HCT116 (cell line): ENCODE data around the gene VPS9D1. TPM values are rescaled to one million over a fixed set of nuclear protein-coding genes. Genes with fewer than 3 reads are reported as not detected.

Experiments
- total RNA-seq: library from RNA; stranded (reverse); gene quantifications from one replicate; pipeline ENCODE4 v1.2.1, GENCODE V29; 2021; ENCODE audit not compliant: unreplicated experiment

VPS9D1 gene
- total RNA-seq, 1 experiment from 2014 or later = 4.2 TPM

Other genes starting within 250 kb of the VPS9D1 start
- 266 TPM for gene ANKRD11, start 230.3 kb downstream of the VPS9D1 start, total RNA-seq
- gene SPG7, start 212.5 kb downstream of the VPS9D1 start, total RNA-seq = 116 TPM
- gene RPL13, start 160.2 kb downstream of the VPS9D1 start, total RNA-seq = 4,404 TPM
- 201 TPM for gene CPNE7, start 145.1 kb downstream of the VPS9D1 start, total RNA-seq
- 1.1 TPM for gene DPEP1, start 107.3 kb downstream of the VPS9D1 start, total RNA-seq
- gene CHMP1A, start 63.2 kb downstream of the VPS9D1 start, total RNA-seq = 158 TPM
- 24.9 TPM for gene SPATA33, start 63.1 kb downstream of the VPS9D1 start, total RNA-seq
- gene CDK10, start 34.2 kb downstream of the VPS9D1 start, total RNA-seq = 165 TPM
- 50.5 TPM for gene SPATA2L, start 19.2 kb downstream of the VPS9D1 start, total RNA-seq
- gene ZNF276, start 639 bp upstream of the VPS9D1 start, total RNA-seq = 49.9 TPM
- gene FANCA, start 95.7 kb upstream of the VPS9D1 start, total RNA-seq = 167 TPM
- gene SPIRE2, start 107.6 kb upstream of the VPS9D1 start, total RNA-seq = 21.2 TPM
- gene TCF25, start 152.7 kb upstream of the VPS9D1 start, total RNA-seq = 345 TPM
- 12.2 TPM for gene MC1R, start 198.0 kb upstream of the VPS9D1 start, total RNA-seq
- gene TUBB3, start 202.4 kb upstream of the VPS9D1 start, total RNA-seq = 173 TPM
- gene DEF8, start 227.9 kb upstream of the VPS9D1 start, total RNA-seq = 109 TPM